Thyroid gland (tissue), 4 donors: ENCODE measurements around the gene ACSM6. TPM values are rescaled to one million over a fixed set of nuclear protein-coding genes. Genes with fewer than 3 reads are reported as not detected.

Experiments
- DNase-seq, 2 donors: peaks; one replicate each; pipeline ENCODE4 v3.0.0-alpha.2; 2019
- H3K27ac ChIP-seq, 3 donors: fragments of 200-600 bp; sonication (generic); 1 replicate in 2 of 3; 2 replicates in 1 of 3; pipeline ENCODE4 v1.5.1; 2016 to 2019; ENCODE audit warnings: mild to moderate bottlenecking in 1 of 3, moderate library complexity in 1 of 3
- H3K27me3 ChIP-seq: fragments of 200-600 bp; sonication (generic); one replicate; pipeline ENCODE4 v1.5.1; 2019
- H3K36me3 ChIP-seq, 2 donors: fragments of 200-600 bp; sonication (generic); one replicate each; pipeline ENCODE4 v1.5.1; 2016 to 2019
- H3K4me1 ChIP-seq, 2 donors: fragments of 200-600 bp; sonication (generic); one replicate each; pipeline ENCODE4 v1.5.1; 2017 to 2019
- H3K4me3 ChIP-seq, 3 donors: fragments of 200-600 bp; sonication (generic); replicated peaks in 1 of 3; 1 replicate in 2 of 3; 2 replicates in 1 of 3; pipeline ENCODE4 v1.5.1; 2016; ENCODE audit warnings: mild to moderate bottlenecking in 1 of 3
- H3K9me3 ChIP-seq: fragments of 200-600 bp; sonication (generic); one replicate; pipeline ENCODE4 v1.5.1; 2017
- POLR2A ChIP-seq, 2 donors: fragments of 450-650 bp; IDR thresholded peaks; one replicate each; pipeline ENCODE4 v1.6.1; 2017; ENCODE audit warnings: antibody characterized with exemption in 2 of 2, mild to moderate bottlenecking in 2 of 2, moderate library complexity in 1 of 2
- WGBS, 2 donors: methylation state at CpG; one replicate each; pipeline ENCODE4 v1.1.5; 2017; 5-methylcytosine and 5-hydroxymethylcytosine counted together
- intact Hi-C: fragments of 100-400 bp; cut with DNase I; formaldehyde crosslinking; loops from one replicate; pipeline ENCODE4 v1.15.1; 2023
- total RNA-seq, 4 donors: library from RNA; depleted of rRNA; stranded (reverse); fragments of >200 nt; gene quantifications; one replicate each; pipeline ENCODE4 v1.2.3, GENCODE V29; 2016
- TF ChIP-seq, protein P1 (sequence below), 6 experiments: fragments of 200-600 bp in 3 of 6; fragments of 450-650 bp in 3 of 6; sonication (generic) in 3 of 6; IDR thresholded peaks; one replicate each; pipeline ENCODE4 v1.5.1; 2016 to 2019; ENCODE audit warnings: antibody characterized with exemption in 6 of 6, mild to moderate bottlenecking in 2 of 6, inconsistent platforms in 1 of 6, moderate library complexity in 1 of 6

The ACSM6 gene
- total RNA-seq, 4 donors from 2014 or later, result 0.54 to 0.63 (median 0.56) TPM; not detected in 1

DNA sequence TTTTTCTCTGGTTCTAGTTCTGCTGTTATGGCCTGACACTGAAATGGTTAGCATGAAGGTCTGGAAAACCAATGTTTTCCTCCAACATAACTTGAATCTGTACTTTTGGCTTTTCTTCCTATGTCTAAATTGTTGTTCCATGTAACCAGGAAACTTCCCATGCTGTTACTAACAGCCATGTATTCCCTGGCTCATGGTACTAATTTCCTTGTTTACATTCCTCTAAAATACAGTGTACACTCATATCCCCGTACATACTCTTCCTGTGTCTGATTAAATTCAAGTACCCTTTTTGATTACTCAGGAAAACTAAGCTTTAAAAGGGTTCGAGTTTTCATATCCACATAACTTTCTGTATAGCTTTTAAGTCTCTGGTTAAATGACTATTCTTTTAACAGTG, 12.3 kb upstream of the ACSM6 start:
- Histone ChIP-seq H3K36me3 (no peaks in the 10 kb centered on the region), H3K27ac (no peak overlapping the region), H3K4me3 (no peak overlapping the region), H3K27me3 (no peaks in the 10 kb centered on the region), H3K9me3 (no peaks in the 10 kb centered on the region), H3K4me1 (no peaks in the 10 kb centered on the region)
- no peak for TF ChIP-seq POLR2A (IDR thresholded peaks at IDR 0.05)
- TF ChIP-seq, protein P1, sequence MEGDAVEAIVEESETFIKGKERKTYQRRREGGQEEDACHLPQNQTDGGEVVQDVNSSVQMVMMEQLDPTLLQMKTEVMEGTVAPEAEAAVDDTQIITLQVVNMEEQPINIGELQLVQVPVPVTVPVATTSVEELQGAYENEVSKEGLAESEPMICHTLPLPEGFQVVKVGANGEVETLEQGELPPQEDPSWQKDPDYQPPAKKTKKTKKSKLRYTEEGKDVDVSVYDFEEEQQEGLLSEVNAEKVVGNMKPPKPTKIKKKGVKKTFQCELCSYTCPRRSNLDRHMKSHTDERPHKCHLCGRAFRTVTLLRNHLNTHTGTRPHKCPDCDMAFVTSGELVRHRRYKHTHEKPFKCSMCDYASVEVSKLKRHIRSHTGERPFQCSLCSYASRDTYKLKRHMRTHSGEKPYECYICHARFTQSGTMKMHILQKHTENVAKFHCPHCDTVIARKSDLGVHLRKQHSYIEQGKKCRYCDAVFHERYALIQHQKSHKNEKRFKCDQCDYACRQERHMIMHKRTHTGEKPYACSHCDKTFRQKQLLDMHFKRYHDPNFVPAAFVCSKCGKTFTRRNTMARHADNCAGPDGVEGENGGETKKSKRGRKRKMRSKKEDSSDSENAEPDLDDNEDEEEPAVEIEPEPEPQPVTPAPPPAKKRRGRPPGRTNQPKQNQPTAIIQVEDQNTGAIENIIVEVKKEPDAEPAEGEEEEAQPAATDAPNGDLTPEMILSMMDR (IDR thresholded peaks at IDR 0.05), result no peak
- no peak for DNase-seq
- WGBS, 2 donors, result 45 to 57% methylated on average over 2 of the region's 2 CpGs
- intact Hi-C loops, result loop anchor here (10.0 kb wide), 1 partner anchor 63 kb away; no protein-coding TSS in a partner anchor

DNA sequence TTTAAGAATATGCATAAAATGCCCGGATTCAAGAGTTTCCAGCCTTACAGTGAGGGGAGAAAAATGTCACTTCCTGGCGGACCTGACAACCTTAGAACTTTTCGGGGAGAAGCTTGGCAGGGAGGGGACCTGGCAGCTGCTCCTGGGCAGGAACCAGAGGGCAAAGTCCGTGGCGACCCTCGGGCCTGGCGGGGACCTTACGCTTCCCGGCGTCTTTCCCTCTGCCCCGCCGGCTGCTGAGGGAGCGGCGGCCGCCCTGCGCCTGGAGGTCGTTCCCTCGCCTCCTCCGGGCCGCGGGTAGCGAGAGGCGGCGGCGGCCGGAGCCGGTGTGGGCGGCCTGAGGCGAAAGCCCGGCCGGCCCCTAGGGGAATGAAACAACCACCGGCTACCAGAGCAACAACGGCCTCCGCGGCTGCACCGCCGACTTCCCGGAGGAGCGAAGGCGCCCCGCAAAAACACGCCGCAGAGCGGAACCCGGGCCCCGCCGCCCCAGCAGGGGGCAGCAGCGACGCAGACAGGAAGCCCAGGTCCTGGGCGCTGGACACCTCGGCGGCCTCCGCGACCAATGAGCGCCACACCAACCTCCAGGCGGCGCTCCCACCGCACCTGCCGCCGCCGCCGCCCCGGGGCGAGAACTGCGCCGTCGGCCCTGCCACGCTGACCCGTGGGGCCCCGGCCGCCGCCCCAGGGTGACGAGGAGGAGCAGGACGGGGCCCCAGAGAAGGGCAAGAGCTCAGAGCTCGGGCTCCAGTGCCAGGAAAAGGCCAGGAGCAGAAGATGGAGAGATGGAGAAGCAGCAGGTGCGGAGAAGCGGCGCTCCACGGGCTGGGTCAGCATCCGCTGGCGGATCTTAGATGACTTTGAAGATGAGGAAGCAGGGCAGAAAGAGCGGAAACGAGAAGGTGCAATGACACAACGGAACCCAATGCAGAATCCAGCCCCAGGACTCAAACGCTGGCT, 10.5 kb upstream of the ACSM6 start:
- peak; percentile 86 to 90 for DNase-seq
- Histone ChIP-seq H3K36me3 (no peaks in the 10 kb centered on the region), H3K27ac (peak overlapping the region; percentile 87 to 95 (median 92)), H3K4me1 (peaks cover 0 to 5% of the 10 kb centered on the region in 2 donors), H3K27me3 (no peaks in the 10 kb centered on the region), H3K4me3 (peak overlapping the region; percentile 26 to 81 (median 64)), H3K9me3 (no peaks in the 10 kb centered on the region)
- TF ChIP-seq, protein P1 (IDR thresholded peaks at IDR 0.05), result peak; percentile 47 to 98 (median 95)
- peak in 1 of 2 donors; percentile 56 for TF ChIP-seq POLR2A (IDR thresholded peaks at IDR 0.05)
- 18 to 19% methylated on average over 20 to 24 of the region's 85 CpGs for WGBS, 2 donors
- intact Hi-C loops, result loop anchor here (10.0 kb wide), 1 partner anchor 61 kb away; no protein-coding TSS in a partner anchor

DNA sequence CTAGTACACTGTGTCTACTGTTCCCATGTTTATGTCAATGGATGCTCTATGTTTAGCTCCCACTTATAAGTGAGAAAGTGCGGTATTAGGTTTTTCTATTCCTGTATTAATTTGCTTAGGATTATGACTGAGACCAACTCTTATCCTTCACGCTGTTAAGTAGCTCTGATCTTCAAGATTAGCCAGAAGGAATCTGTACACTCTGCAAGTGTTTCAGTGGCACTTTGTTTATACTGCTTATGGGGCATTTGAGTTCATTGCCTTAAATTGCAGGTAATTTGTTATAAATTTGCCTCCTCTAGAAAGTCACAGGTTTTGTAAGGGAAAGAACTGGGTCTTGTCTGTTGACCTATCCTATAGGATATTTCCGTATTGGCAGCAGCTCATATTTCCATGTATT, 6.4 kb upstream of the ACSM6 start:
- DNase-seq, result no peak
- H3K27ac ChIP-seq, result no peak overlapping the region
- H3K27me3 ChIP-seq, result no peaks in the 10 kb centered on the region
- intact Hi-C loops, result loop anchor here (10.0 kb wide), 1 partner anchor 57 kb away; no protein-coding TSS in a partner anchor
- 54 to 58% methylated on average over 3 of the region's 3 CpGs for WGBS, 2 donors
- peaks cover 0 to 10% of the 10 kb centered on the region in 2 donors for H3K4me1 ChIP-seq
- H3K9me3 ChIP-seq, result no peaks in the 10 kb centered on the region
- no peaks in the 10 kb centered on the region for H3K36me3 ChIP-seq
- H3K4me3 ChIP-seq, result no peak overlapping the region
- TF ChIP-seq POLR2A (IDR thresholded peaks at IDR 0.05), result no peak
- TF ChIP-seq, protein P1 (IDR thresholded peaks at IDR 0.05), result no peak

DNA sequence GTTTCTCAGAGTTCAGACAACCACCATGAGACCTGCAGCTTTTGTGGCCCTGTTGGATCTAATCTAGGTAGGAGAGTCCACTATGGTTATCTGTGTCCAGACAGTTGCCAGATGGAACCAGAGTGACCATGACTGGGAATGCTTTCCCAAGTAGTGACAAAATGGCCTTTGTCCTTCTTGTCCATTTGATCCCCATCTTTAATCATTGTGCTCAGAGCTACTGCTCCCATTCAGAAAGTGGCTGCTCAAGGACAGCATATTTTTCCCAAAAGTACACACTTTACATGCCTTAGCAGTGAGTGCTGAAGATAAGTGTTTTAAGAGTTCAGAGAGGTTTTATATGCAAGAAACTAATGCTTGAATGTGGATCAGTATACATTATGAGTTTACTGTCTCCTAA, 5.4 kb upstream of the ACSM6 start:
- H3K36me3 ChIP-seq, result no peaks in the 10 kb centered on the region
- intact Hi-C loops, result loop anchor here (10.0 kb wide), 1 partner anchor 56 kb away; no protein-coding TSS in a partner anchor
- H3K4me1 ChIP-seq, result peaks cover 0 to 10% of the 10 kb centered on the region in 2 donors
- TF ChIP-seq, protein P1 (IDR thresholded peaks at IDR 0.05), result no peak
- TF ChIP-seq POLR2A (IDR thresholded peaks at IDR 0.05), result no peak
- DNase-seq, result no peak
- peak overlapping the region in 1 of 3 donors; percentile 33 for H3K27ac ChIP-seq
- H3K4me3 ChIP-seq, result no peak overlapping the region
- H3K9me3 ChIP-seq, result no peaks in the 10 kb centered on the region
- H3K27me3 ChIP-seq, result no peaks in the 10 kb centered on the region

DNA sequence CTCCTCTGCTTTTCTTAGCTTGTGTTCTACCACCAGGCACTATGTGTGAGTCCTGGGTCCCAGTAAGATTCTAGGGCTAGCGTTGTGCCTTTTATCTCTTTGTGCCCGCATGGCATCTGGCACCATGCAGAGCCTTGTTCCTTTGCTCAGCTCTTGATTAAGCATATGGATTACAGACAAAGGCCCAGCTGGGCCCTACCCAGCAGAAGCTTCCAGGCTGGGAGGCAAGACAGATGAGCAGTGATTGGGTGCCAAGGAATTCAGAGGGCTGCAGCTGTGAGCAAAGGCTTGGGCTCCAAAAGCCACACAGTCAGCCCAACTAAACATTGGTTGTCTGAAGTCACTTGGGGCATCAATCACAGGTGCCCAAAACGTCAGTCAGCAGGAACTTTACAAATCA, 2.0 kb downstream of the ACSM6 start:
- H3K4me3 ChIP-seq, result no peak overlapping the region
- TF ChIP-seq, protein P1 (IDR thresholded peaks at IDR 0.05), result no peak
- TF ChIP-seq POLR2A (IDR thresholded peaks at IDR 0.05), result no peak
- 71 to 76% methylated on average over 3 of the region's 3 CpGs for WGBS, 2 donors
- no peak overlapping the region for H3K27ac ChIP-seq
- no peak for DNase-seq
- H3K9me3 ChIP-seq, result no peaks in the 10 kb centered on the region
- H3K36me3 ChIP-seq, result no peaks in the 10 kb centered on the region
- intact Hi-C loops, result no loop called here
- no peaks in the 10 kb centered on the region for H3K27me3 ChIP-seq
- H3K4me1 ChIP-seq, result no peaks in the 10 kb centered on the region
